Metanephros (tissue), 1 donor: ENCODE results near the gene CMC2. TPM values are rescaled to one million over a fixed set of nuclear protein-coding genes. Genes with fewer than 3 reads are reported as not detected.

Experiments used
- total RNA-seq: library from RNA; depleted of rRNA; stranded (reverse); fragments of >200 nt; gene quantifications from one replicate; pipeline ENCODE4 v1.2.3, GENCODE V29; 2014

Gene CMC2
- 51.9 TPM for total RNA-seq

DNA sequence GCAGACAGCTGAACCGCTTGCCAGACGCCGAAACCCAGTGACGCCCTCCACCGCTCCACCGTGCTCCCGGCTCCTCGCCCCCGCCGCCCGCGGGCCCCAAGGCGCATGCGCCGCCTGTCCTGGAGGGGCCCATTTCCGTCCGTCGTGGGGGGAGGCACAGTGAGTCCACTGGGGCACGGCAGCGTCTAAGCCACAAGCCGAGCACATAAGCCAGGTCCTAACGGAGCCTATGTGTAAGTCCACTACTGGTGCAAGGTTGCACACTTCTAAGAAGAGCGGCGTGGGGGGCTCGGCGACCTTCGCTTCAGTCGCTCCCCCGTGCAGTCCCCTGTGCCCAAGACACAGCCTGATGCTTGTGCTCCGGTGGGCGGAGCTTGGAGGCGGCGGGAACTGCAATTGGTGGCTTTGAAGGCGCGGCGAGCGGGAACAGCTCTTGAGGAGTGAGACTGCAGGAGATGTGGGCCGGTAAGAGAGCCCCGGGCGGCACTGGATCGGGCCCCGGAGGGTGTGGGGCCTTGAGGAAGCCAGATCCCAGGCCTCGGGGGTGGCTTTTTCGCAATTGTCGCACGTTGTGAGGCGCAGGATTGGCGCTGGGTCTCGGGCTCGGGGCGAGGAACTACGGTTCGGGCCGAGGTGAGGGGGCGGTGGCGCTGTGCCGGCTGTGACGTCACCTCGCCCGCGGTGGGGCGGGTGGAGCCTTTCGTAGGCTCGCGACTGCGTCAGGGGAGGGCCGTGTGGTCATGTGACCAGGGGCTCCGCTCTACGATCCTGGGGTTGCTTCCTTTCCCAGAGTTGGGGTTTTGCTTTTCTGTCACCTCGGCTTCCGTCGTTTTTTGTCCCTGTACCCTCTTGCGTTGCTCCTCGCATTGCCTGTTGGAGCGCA lies at the start of gene CMC2, which contains the start of gene CENPN:
Gene CMC2 (minus strand): TSS at position 73 of the 883 bp plus-strand sequence. CDS start 9,491 bp downstream, outside the sequence.
Gene CENPN (plus strand): TSS at position 402 of the 883 bp plus-strand sequence. CDS start 4,726 bp downstream, outside the sequence.

DNA sequence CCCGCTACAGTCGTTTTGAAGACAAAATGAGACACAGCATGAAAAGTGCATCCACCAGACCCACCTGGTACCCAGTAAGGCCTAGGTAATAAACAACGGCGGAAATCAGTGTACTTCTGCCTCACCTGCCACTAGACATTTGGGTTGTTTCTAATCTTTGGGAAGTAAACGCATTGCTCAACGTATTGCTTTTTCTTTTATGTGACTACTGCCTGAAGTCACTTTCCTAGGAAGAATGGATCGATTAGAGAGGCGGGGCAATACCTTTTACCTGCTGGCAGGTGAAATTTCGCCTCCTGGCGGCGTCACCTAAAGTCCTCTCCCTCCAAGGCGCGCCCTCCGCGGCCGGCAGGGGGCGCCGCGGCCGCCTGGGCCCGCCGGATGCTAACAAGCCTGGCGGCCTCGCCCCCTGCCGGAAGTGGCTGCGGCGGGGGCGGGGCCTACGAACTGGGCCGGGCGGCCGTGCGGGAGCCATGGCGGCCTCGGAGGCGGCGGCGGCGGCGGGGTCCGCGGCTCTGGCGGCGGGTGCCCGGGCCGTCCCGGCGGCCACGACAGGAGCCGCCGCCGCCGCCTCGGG lies 28.8 kb upstream of the CMC2 start, which contains the start of gene ATMIN:
Gene ATMIN (plus strand): TSS at position 445 of the 577 bp plus-strand sequence. CDS start 29 bp downstream, at position 474.

Other genes starting within 250 kb of the CMC2 start
- 6.4 TPM for gene CDYL2, start 202.3 kb downstream of the CMC2 start, total RNA-seq
- gene CENPN, start 329 bp upstream of the CMC2 start, total RNA-seq, result 6.5 TPM
- 29.7 TPM for gene ATMIN, start 29.0 kb upstream of the CMC2 start, total RNA-seq
- gene C16orf46, start 70.4 kb upstream of the CMC2 start, total RNA-seq, result 2.8 TPM
- 21.0 TPM for gene GCSH, start 89.5 kb upstream of the CMC2 start, total RNA-seq
- gene BCO1, start 231.8 kb upstream of the CMC2 start, total RNA-seq, result 3.2 TPM